HG02970 (cell line): Measurements from ENCODE around the gene KIF1A.

Experiments
- ATAC-seq: cut with Tn5 transposase; IDR thresholded peaks from one replicate; pipeline ENCODE4 v1.9.1; 2021; ENCODE audit warnings: mild to moderate bottlenecking, moderate library complexity, moderate number of reproducible peaks; ENCODE audit not compliant: unreplicated experiment, low FRiP score

KIF1A gene

GRCh38 chr2:240721596-240722180 is 98.3 kb downstream of the KIF1A start:
- ATAC-seq: no peak

GRCh38 chr2:240720686-240721595 is 99.1 kb downstream of the KIF1A start:
- no peak for ATAC-seq

- no peak for ATAC-seq
Observed at GRCh38 chr2:240719676-240720545, 100.1 kb downstream of the KIF1A start.

- ATAC-seq: no peak
Observed at GRCh38 chr2:240718896-240719490, 101.0 kb downstream of the KIF1A start.

GRCh38 chr2:240717681-240718581 is 102.1 kb downstream of the KIF1A start:
- ATAC-seq: no peak

GRCh38 chr2:240717181-240717641 is 102.8 kb downstream of the KIF1A start:
- ATAC-seq: no peak

GRCh38 chr2:240716130-240716798 is 103.8 kb downstream of the KIF1A start:
- no peak for ATAC-seq

- no peak for ATAC-seq
Observed at GRCh38 chr2:240714747-240715725, 105.0 kb downstream of the KIF1A start.

GRCh38 chr2:240713928-240714746 is 105.9 kb downstream of the KIF1A start:
- no peak for ATAC-seq

- ATAC-seq: no peak
Observed at GRCh38 chr2:240713071-240713927, 106.7 kb downstream of the KIF1A start.

- no peak for ATAC-seq
Observed at GRCh38 chr2:240712121-240712520, 107.9 kb downstream of the KIF1A start.

GRCh38 chr2:240711701-240712100 is 108.3 kb downstream of the KIF1A start:
- no peak for ATAC-seq

- no peak for ATAC-seq
Observed at GRCh38 chr2:240711296-240711695, 108.7 kb downstream of the KIF1A start.

- ATAC-seq: no peak
Observed at GRCh38 chr2:240708457-240708856, 111.6 kb downstream of the KIF1A start.

GRCh38 chr2:240707821-240708220 is 112.2 kb downstream of the KIF1A start:
- no peak for ATAC-seq
